Panc1 (cell line): ENCODE measurements around the gene NFKB1. TPM values are rescaled to one million over a fixed set of nuclear protein-coding genes. Genes with fewer than 3 reads are reported as not detected.

Experiments used
- ATAC-seq: fragments of 200-7000 bp; cut with Tn5 transposase; 2 replicates; pipeline ENCODE4 v1.9.1; 2020; ENCODE audit warnings: mild to moderate bottlenecking, moderate library complexity
- BruUV-seq: library from RNA; stranded (reverse); fragments of 400-500 nt; replicated peaks from 2 replicates; lab custom pipeline; 2021; lab: Mats Ljungman, UMichigan
- CTCF ChIA-PET: fragments of 300-600 bp; sonication (Branson Sonifier 250); formaldehyde crosslinking; loops from one replicate; lab custom pipeline; 2022; ENCODE audit warnings: antibody characterized with exemption; lab: Charles Lee
- POLR2A ChIA-PET: fragments of 300-600 bp; sonication (Branson Sonifier 250); formaldehyde crosslinking; loops from one replicate; lab custom pipeline; 2022; ENCODE audit warnings: antibody characterized with exemption; lab: Charles Lee
- DNase-seq: peaks from one replicate; pipeline ENCODE4 v3.0.0-alpha.2; 2010; ENCODE audit warnings: low read depth, low spot score
- H3K27ac ChIP-seq: 2 replicates; pipeline ENCODE4 v1.5.1; 2011; ENCODE audit warnings: mild to moderate bottlenecking, low read length, inconsistent platforms
- H3K27me3 ChIP-seq: fragments of 200-500 bp; sonication (Bioruptor generic); 2 replicates; pipeline ENCODE4 v1.6.0; 2014; ENCODE audit warnings: low read length, inconsistent platforms; ENCODE audit not compliant: control insufficient read depth, insufficient read depth
- H3K36me3 ChIP-seq: fragments of 200-500 bp; sonication (Bioruptor generic); 2 replicates; pipeline ENCODE4 v1.5.1; 2014; ENCODE audit warnings: inconsistent platforms, mild to moderate bottlenecking, low read length, moderate library complexity; ENCODE audit not compliant: control insufficient read depth, insufficient read depth
- H3K4me1 ChIP-seq: 2 replicates; pipeline ENCODE4 v1.5.1; 2011; ENCODE audit warnings: inconsistent platforms, mild to moderate bottlenecking, low read length, moderate library complexity; ENCODE audit not compliant: control insufficient read depth, insufficient read depth
- H3K4me3 ChIP-seq, 2 experiments: 2 replicates each; pipeline ENCODE4 v1.5.1; 2011 to 2012; ENCODE audit warnings: low read depth in 2 of 2, low read length in 2 of 2, mild to moderate bottlenecking in 2 of 2, inconsistent platforms in 1 of 2, moderate library complexity in 1 of 2
- H3K9me3 ChIP-seq: fragments of 200-500 bp; sonication (Bioruptor generic); 2 replicates; pipeline ENCODE4 v1.5.1; 2014; ENCODE audit warnings: low read depth, mild to moderate bottlenecking, inconsistent platforms, low read length, moderate library complexity; ENCODE audit not compliant: control insufficient read depth, insufficient read depth
- CTCF ChIP-seq: fragments of 450-650 bp; IDR thresholded peaks from 2 replicates; pipeline ENCODE4 v1.5.1; 2017; ENCODE audit warnings: mild to moderate bottlenecking
- POLR2AphosphoS5 ChIP-seq: IDR thresholded peaks from 2 replicates; pipeline ENCODE4 v1.6.1; 2012; ENCODE audit warnings: mild to moderate bottlenecking, low read depth, low read length, moderate library complexity
- REST ChIP-seq, 2 experiments: IDR thresholded peaks; 2 replicates each; pipeline ENCODE4 v1.6.1; 2011 to 2012; ENCODE audit warnings: low read depth in 2 of 2, control low read depth in 1 of 2, low read length in 1 of 2, mild to moderate bottlenecking in 1 of 2, moderate library complexity in 1 of 2; ENCODE audit not compliant: insufficient read depth in 1 of 2
- SIN3A ChIP-seq: IDR thresholded peaks from 2 replicates; pipeline ENCODE4 v1.6.1; 2012; ENCODE audit warnings: low read depth, mild to moderate bottlenecking, low read length, moderate library complexity, borderline replicate concordance; ENCODE audit not compliant: insufficient read depth
- TCF7L2 ChIP-seq: IDR thresholded peaks from 2 replicates; pipeline ENCODE4 v1.6.1; 2011; ENCODE audit warnings: mild to moderate bottlenecking, low read depth, low read length, inconsistent platforms
- in situ Hi-C: cut with HindIII; loops from 2 replicates; pipeline ENCODE4 v1.10.0; 2016; ENCODE audit warnings: low sequenced_read_pairs, low pct_unique_long_range_greater_than_20kb
- intact Hi-C: fragments of 100-400 bp; cut with micrococcal nuclease; formaldehyde crosslinking; loops from one replicate; pipeline ENCODE4 v1.10.0; 2022; ENCODE audit not compliant: unreplicated experiment
- total RNA-seq: library from RNA; stranded (reverse); gene quantifications from one replicate; pipeline ENCODE4 v1.2.1, GENCODE V29; 2021; ENCODE audit not compliant: unreplicated experiment

The NFKB1 gene
- total RNA-seq, 1 experiment from 2014 or later, result 29.0 TPM

- intact Hi-C loops (no loop called here), in situ Hi-C loops (no loop called here)
- H3K27ac ChIP-seq, result no peak overlapping the region
- ChIA-PET CTCF (no interaction called here), POLR2A (no interaction called here)
- no peak for DNase-seq
- peaks cover 9% of the 10 kb centered on the region; the same call in 1 of the 2 replicates for H3K9me3 ChIP-seq
- no peaks in the 10 kb centered on the region for H3K36me3 ChIP-seq
- no peaks in the 10 kb centered on the region for H3K27me3 ChIP-seq
- no peaks in the 10 kb centered on the region for H3K4me1 ChIP-seq
- TF ChIP-seq TCF7L2 (no peak), REST (IDR thresholded peaks at IDR 0.05; ENCODE audit: insufficient read depth in 1 of 2, low read depth in 2 of 2, low read length in 1 of 2) (no peak), SIN3A (no peak), CTCF (no peak), POLR2AphosphoS5 (no peak)
- ATAC-seq, result peak; percentile 68
- BruUV-seq, result no TSS peak
- H3K4me3 ChIP-seq, result no peak overlapping the region
Observed at GRCh38 chr4:102518703-102519131, 17.6 kb downstream of the NFKB1 start.

- TF ChIP-seq TCF7L2 (no peak), SIN3A (no peak), POLR2AphosphoS5 (no peak), REST (IDR thresholded peaks at IDR 0.05; ENCODE audit: insufficient read depth in 1 of 2, low read depth in 2 of 2, low read length in 1 of 2) (no peak), CTCF (no peak)
- H3K27me3 ChIP-seq, result no peaks in the 10 kb centered on the region
- in situ Hi-C loops, result no loop called here
- no peak overlapping the region for H3K4me3 ChIP-seq
- intact Hi-C loops, result no loop called here
- POLR2A ChIA-PET, result no interaction called here
- DNase-seq (no peak), ATAC-seq (no peak)
- no peaks in the 10 kb centered on the region for H3K36me3 ChIP-seq
- CTCF ChIA-PET, result interaction anchor here (0.6 kb wide), 1 partner anchor 582 kb away, joined by 3 read pairs; no protein-coding TSS in a partner anchor
- peaks cover 9% of the 10 kb centered on the region; the same call in 1 of the 2 replicates for H3K9me3 ChIP-seq
- no peaks in the 10 kb centered on the region for H3K4me1 ChIP-seq
- BruUV-seq, result no TSS peak
- no peak overlapping the region for H3K27ac ChIP-seq
Observed at GRCh38 chr4:102519925-102520324, 18.8 kb downstream of the NFKB1 start.
